Adipocyte (in vitro differentiated cells): ENCODE data around the gene TMEM213.

Experiments
- DNase-seq: peaks from one replicate; pipeline ENCODE4 v3.0.0-alpha.2; 2015; ENCODE audit warnings: low read depth
- H3K27me3 ChIP-seq: replicated peaks from 2 replicates; pipeline ENCODE4 v1.7.0; 2013; ENCODE audit warnings: mild to moderate bottlenecking, low read length, moderate library complexity; ENCODE audit not compliant: control insufficient read depth, insufficient read depth
- H3K36me3 ChIP-seq: 2 replicates; pipeline ENCODE4 v1.7.0; 2013; ENCODE audit warnings: low read length, mild to moderate bottlenecking, moderate library complexity; ENCODE audit not compliant: control insufficient read depth, insufficient read depth, severe bottlenecking
- H3K4me1 ChIP-seq: 2 replicates; pipeline ENCODE4 v1.7.0; 2013; ENCODE audit warnings: mild to moderate bottlenecking, low read length, moderate library complexity; ENCODE audit not compliant: control insufficient read depth, insufficient read depth
- H3K4me3 ChIP-seq: 2 replicates; pipeline ENCODE4 v1.7.0; 2013; ENCODE audit warnings: mild to moderate bottlenecking, low read length, moderate library complexity
- H3K9ac ChIP-seq: 2 replicates; pipeline ENCODE4 v1.7.0; 2013; ENCODE audit warnings: mild to moderate bottlenecking, low read length, moderate library complexity
- H3K9me3 ChIP-seq: 2 replicates; pipeline ENCODE4 v1.7.0; 2013; ENCODE audit warnings: mild to moderate bottlenecking, low read length, moderate library complexity; ENCODE audit not compliant: control insufficient read depth

The TMEM213 gene

GRCh38 chr7:138878856-138879255, 81.1 kb downstream of the TMEM213 start:
- H3K4me1 ChIP-seq, result peaks cover 8% of the 10 kb centered on the region
- no peaks in the 10 kb centered on the region for H3K9me3 ChIP-seq
- H3K4me3 ChIP-seq, result no peak overlapping the region
- H3K9ac ChIP-seq, result no peak overlapping the region
- no peaks in the 10 kb centered on the region for H3K27me3 ChIP-seq
- no peaks in the 10 kb centered on the region for H3K36me3 ChIP-seq
- DNase-seq, result no peak

- Histone ChIP-seq H3K4me1 (peaks cover 8% of the 10 kb centered on the region), H3K27me3 (no peaks in the 10 kb centered on the region), H3K36me3 (no peaks in the 10 kb centered on the region), H3K9me3 (no peaks in the 10 kb centered on the region), H3K4me3 (no peak overlapping the region), H3K9ac (no peak overlapping the region)
- no peak for DNase-seq
These were observed 81.6 kb downstream of the TMEM213 start for GRCh38 chr7:138879356-138879755.

- Histone ChIP-seq H3K9ac (no peak overlapping the region), H3K9me3 (no peaks in the 10 kb centered on the region), H3K4me1 (peaks cover 8% of the 10 kb centered on the region), H3K27me3 (no peaks in the 10 kb centered on the region), H3K36me3 (no peaks in the 10 kb centered on the region), H3K4me3 (peak overlapping the region; percentile 12)
- DNase-seq, result no peak
These were observed 83.2 kb downstream of the TMEM213 start for GRCh38 chr7:138880881-138881578.

GRCh38 chr7:138881579-138882188, 83.9 kb downstream of the TMEM213 start:
- peaks cover 8% of the 10 kb centered on the region for H3K4me1 ChIP-seq
- DNase-seq, result no peak
- H3K27me3 ChIP-seq, result no peaks in the 10 kb centered on the region
- H3K36me3 ChIP-seq, result no peaks in the 10 kb centered on the region
- no peaks in the 10 kb centered on the region for H3K9me3 ChIP-seq
- H3K4me3 ChIP-seq, result peak overlapping the region; percentile 12
- no peak overlapping the region for H3K9ac ChIP-seq

- no peak overlapping the region for H3K4me3 ChIP-seq
- H3K9ac ChIP-seq, result no peak overlapping the region
- H3K36me3 ChIP-seq, result no peaks in the 10 kb centered on the region
- H3K9me3 ChIP-seq, result no peaks in the 10 kb centered on the region
- no peaks in the 10 kb centered on the region for H3K27me3 ChIP-seq
- peaks cover 8% of the 10 kb centered on the region for H3K4me1 ChIP-seq
- DNase-seq, result no peak
These were observed 84.5 kb downstream of the TMEM213 start for GRCh38 chr7:138882249-138882648.

- Histone ChIP-seq H3K4me1 (peaks cover 12% of the 10 kb centered on the region), H3K4me3 (no peak overlapping the region), H3K36me3 (no peaks in the 10 kb centered on the region), H3K9me3 (no peaks in the 10 kb centered on the region), H3K9ac (no peak overlapping the region), H3K27me3 (no peaks in the 10 kb centered on the region)
- no peak for DNase-seq
These were observed 87.8 kb downstream of the TMEM213 start for GRCh38 chr7:138885383-138886147.

GRCh38 chr7:138886501-138886917, 88.7 kb downstream of the TMEM213 start:
- H3K9me3 ChIP-seq, result no peaks in the 10 kb centered on the region
- peaks cover 16% of the 10 kb centered on the region for H3K4me1 ChIP-seq
- H3K4me3 ChIP-seq, result no peak overlapping the region
- H3K27me3 ChIP-seq, result no peaks in the 10 kb centered on the region
- DNase-seq, result peak; percentile 93
- H3K9ac ChIP-seq, result no peak overlapping the region
- H3K36me3 ChIP-seq, result no peaks in the 10 kb centered on the region

GRCh38 chr7:138887085-138887710, 89.4 kb downstream of the TMEM213 start:
- H3K4me1 ChIP-seq, result peaks cover 19% of the 10 kb centered on the region
- H3K9ac ChIP-seq, result no peak overlapping the region
- no peaks in the 10 kb centered on the region for H3K36me3 ChIP-seq
- no peaks in the 10 kb centered on the region for H3K9me3 ChIP-seq
- H3K4me3 ChIP-seq, result no peak overlapping the region
- H3K27me3 ChIP-seq, result no peaks in the 10 kb centered on the region
- DNase-seq, result no peak
